Skeletal muscle tissue (tissue), 4 donors: ENCODE data around the gene MED27. TPM values are rescaled to one million over a fixed set of nuclear protein-coding genes. Genes with fewer than 3 reads are reported as not detected.

Experiments
- H3K27ac ChIP-seq: one replicate; pipeline ENCODE4 v1.7.0; 2013; ENCODE audit warnings: mild to moderate bottlenecking, low read depth, low read length, inconsistent platforms
- H3K27me3 ChIP-seq, 3 donors: one replicate each; pipeline ENCODE4 v1.7.0; 2013; ENCODE audit warnings: low read length in 3 of 3; ENCODE audit not compliant: control insufficient read depth in 3 of 3, insufficient read depth in 3 of 3
- H3K36me3 ChIP-seq, 3 donors: one replicate each; pipeline ENCODE4 v1.7.0; 2013; ENCODE audit warnings: low read length in 3 of 3; ENCODE audit not compliant: control insufficient read depth in 3 of 3, insufficient read depth in 3 of 3
- H3K4me1 ChIP-seq, 3 donors: one replicate each; pipeline ENCODE4 v1.7.0; 2013; ENCODE audit warnings: low read length in 3 of 3, mild to moderate bottlenecking in 3 of 3; ENCODE audit not compliant: control insufficient read depth in 3 of 3, insufficient read depth in 3 of 3
- H3K4me3 ChIP-seq, 3 donors: one replicate each; pipeline ENCODE4 v1.7.0; 2013; ENCODE audit warnings: low read length in 3 of 3
- H3K9ac ChIP-seq, 3 donors: one replicate each; pipeline ENCODE4 v1.7.0; 2013; ENCODE audit warnings: low read length in 3 of 3, mild to moderate bottlenecking in 3 of 3, moderate library complexity in 2 of 3, low read depth in 1 of 3
- H3K9me3 ChIP-seq, 3 donors: one replicate each; pipeline ENCODE4 v1.7.0; 2013; ENCODE audit warnings: low read length in 3 of 3; ENCODE audit not compliant: control insufficient read depth in 3 of 3
- total RNA-seq: library from RNA; depleted of rRNA; stranded (reverse); fragments of >200 nt; gene quantifications from one replicate; pipeline ENCODE4 v1.2.3, GENCODE V29; 2014
- donor health status: Osteomylitis.

Gene MED27
- total RNA-seq, 1 donor from 2014 or later, result 6.3 TPM

DNA sequence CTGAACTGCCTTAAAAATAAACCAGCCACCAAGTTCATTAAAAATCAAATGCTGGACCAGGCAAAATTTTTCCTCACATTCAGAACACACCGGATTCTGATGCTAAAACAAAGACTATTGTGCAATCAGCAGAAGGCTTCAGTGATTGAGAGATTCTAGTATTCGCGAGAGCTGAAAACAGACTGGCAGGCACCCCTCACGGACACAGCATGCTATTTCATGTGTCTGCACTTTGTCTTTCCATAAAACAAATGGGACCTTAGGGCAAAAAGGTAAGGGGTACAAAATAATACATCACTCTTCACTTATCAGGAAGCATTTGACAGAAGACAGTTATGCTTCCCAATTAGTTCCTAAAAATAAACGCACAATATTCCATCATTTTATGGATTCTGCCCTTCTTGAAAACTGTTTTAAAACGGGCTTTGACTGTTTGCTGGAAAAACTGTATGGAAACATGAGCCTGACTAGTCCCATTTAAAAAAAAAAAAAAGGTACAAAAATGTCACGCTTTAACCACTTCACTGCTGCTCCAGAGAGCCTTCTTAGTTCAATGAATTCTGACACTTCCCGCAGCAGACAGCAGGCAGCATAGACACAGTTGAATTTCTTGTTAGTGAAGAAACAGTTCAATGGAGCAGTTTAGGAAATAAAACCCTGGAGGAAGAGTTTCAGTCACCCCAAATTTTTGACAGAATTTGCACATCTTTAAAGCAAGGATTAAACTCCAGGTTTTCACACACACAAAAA, 99.2 kb downstream of the MED27 start:
- Histone ChIP-seq H3K27me3 (no peaks in the 10 kb centered on the region), H3K9me3 (no peaks in the 10 kb centered on the region), H3K36me3 (no peaks in the 10 kb centered on the region), H3K4me1 (peaks cover 0 to 32% (median 21%) of the 10 kb centered on the region in 3 donors), H3K4me3 (no peak overlapping the region), H3K9ac (no peak overlapping the region), H3K27ac (no peak overlapping the region)

DNA sequence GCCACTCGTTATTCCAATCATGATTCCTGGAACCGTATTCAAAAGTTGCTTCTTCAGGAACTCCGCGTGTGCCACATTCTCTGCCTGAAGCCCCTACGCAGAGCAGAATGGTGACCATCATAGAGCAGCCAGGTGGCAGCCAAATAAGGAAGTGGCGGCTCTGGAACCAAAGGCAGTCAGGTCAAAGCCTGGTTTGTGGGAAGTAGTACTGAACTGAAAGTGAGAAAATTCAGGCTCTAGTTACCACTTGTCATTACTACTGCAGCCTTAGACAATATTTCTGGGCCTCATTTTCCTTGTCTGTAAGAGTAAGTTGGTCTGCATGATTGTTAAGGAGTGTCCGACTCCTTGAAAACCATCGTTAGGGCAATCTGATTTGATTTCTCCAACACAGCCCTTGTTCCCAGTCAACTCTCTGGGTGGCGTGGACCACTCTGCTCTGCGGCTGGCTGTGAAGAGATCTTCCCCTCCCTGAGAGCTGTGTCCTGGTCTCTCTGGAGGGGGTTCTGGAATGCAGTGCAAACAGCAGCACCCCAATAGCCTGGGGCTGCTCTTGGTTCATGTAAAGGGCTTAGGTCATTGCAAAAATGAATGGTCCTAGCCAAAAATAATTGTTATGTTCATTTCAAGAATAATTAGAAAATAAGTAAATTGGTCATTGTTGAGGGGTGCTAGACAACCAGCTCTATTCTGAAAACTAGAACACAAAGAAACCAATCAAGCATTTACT, 102.4 kb downstream of the MED27 start:
- H3K27me3 ChIP-seq, result no peaks in the 10 kb centered on the region
- H3K9ac ChIP-seq, result no peak overlapping the region
- no peak overlapping the region for H3K27ac ChIP-seq
- peaks cover 0 to 34% (median 21%) of the 10 kb centered on the region in 3 donors for H3K4me1 ChIP-seq
- H3K9me3 ChIP-seq, result no peaks in the 10 kb centered on the region
- H3K4me3 ChIP-seq, result no peak overlapping the region
- H3K36me3 ChIP-seq, result no peaks in the 10 kb centered on the region

DNA sequence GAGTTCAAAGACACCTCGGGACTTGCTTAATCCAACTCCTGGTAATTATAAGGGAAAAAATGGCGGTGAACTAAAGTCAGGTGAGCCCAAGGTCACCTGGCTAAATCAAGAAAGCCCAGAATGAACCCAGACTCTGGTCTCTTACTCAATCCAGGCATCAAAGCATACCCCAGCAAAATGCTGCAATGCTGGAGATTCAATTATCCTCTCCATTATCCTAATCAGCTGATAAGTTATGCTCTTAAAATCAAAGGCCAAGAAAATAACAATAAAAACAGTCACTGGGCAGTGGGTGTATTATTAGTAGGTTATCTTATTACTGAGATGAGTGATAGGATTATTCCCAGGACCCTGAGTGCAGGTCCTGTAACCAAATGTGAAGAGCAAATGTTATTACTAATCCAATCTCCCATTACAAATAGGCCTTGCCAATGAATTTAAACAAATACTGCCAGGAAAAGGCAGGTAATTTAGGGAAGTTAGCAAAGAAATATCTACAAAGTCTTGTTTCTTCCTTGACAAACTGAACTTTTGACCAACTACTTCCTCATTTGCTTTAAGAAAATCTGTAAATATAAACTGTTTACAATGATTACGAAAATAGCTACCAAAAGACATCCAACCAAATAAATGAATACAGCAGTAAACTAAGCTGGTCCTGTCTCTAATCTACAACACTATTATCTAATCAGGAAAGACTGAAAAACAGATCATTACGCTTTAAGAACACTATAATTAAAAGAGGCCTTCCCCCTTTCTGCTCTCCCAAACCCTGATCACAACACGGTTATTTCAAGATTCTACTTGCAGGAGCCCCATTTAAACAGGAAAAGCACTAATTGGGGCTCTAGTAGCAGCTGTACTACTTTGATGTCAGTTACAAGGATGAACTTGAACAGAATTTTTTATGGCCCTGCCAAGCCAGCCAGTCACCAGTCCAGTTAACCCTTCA, 103.2 kb downstream of the MED27 start:
- peaks cover 0 to 28% (median 18%) of the 10 kb centered on the region in 3 donors for H3K4me1 ChIP-seq
- H3K4me3 ChIP-seq, result no peak overlapping the region
- no peaks in the 10 kb centered on the region for H3K9me3 ChIP-seq
- H3K27me3 ChIP-seq, result no peaks in the 10 kb centered on the region
- H3K27ac ChIP-seq, result no peak overlapping the region
- no peak overlapping the region for H3K9ac ChIP-seq
- no peaks in the 10 kb centered on the region for H3K36me3 ChIP-seq

DNA sequence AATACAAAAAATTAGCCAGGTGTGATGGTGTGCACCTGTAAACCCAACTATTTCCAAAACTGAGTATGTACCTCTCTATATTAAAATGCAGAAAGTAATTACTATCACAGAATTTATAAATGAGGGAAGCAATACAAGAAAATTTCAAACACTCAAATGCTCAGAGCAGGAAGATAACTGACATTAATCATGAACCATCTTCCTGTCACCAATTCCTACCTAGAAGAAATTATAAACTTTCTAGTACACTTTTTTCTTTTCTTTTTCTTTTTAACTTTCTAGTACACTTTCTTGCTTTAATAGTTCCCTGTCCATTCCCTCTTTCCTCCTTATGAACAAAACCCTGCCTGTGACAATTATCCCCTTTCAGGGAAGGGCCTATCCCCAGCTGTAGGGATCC, 106.8 kb downstream of the MED27 start:
- Histone ChIP-seq H3K4me3 (no peak overlapping the region), H3K9me3 (no peaks in the 10 kb centered on the region), H3K36me3 (no peaks in the 10 kb centered on the region), H3K9ac (no peak overlapping the region), H3K4me1 (peaks cover 0 to 23% (median 13%) of the 10 kb centered on the region in 3 donors), H3K27me3 (no peaks in the 10 kb centered on the region), H3K27ac (no peak overlapping the region)

DNA sequence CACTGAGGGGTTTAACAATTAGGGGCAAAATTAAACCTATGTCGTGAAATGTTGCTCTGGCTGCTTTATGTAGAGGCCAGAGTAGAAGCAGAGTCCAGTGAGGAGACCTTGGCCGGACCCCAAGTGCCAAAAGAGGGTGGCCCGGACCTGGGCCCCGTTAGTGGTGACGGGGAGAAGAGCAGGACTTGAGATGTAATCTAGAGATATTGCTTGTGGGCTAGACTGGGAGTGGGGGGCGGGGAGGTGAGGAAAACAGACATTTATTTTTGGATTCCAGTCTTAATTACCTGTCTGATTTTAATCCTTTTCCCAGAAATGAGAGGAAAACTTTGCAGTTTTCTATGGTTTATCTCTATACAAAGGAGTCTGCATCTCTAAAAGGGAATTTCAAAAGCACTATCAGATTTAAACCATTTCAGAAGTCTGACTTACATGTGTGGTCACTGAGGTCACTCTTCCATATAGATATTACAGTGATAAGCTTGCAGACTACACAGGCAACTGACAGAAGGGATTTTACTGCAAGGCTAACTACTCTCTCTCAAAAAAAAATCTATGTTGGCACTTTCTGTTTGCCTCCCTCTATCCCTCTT, 108.1 kb downstream of the MED27 start:
- no peaks in the 10 kb centered on the region for H3K36me3 ChIP-seq
- H3K27me3 ChIP-seq, result no peaks in the 10 kb centered on the region
- no peak overlapping the region for H3K9ac ChIP-seq

DNA sequence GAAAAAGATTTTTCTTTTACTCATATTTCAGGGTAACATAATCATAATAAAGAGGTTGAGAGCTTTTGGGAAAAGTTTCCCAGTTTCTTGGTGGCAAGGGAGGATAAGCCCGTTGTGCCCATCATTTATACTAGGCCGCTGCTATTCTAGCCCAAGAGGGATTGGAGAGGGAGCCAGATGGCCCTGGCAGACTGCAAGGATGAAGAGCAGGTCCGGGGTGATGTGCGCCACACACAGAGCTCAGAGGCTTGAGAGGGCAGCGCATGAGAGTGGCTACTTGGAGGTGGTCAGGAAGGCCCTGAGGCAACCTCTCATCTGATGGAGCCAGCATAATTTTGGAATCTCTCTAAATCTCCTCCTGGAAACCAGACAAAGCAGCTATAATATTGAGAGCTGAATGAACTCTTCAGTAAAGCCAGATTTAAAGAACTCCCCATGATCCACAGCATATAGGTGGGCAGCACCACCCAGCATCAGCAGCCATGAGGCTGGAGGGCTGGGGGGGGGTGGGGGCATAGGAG, 110.1 kb downstream of the MED27 start:
- no peak overlapping the region for H3K4me3 ChIP-seq
- no peak overlapping the region for H3K9ac ChIP-seq
- no peaks in the 10 kb centered on the region for H3K36me3 ChIP-seq
- no peak overlapping the region for H3K27ac ChIP-seq
- H3K9me3 ChIP-seq, result no peaks in the 10 kb centered on the region
- H3K4me1 ChIP-seq, result peaks cover 0 to 2% (median 0%) of the 10 kb centered on the region in 3 donors
- H3K27me3 ChIP-seq, result no peaks in the 10 kb centered on the region

More for the DNA sequence above, 108.1 kb downstream of the MED27 start:
- no peak overlapping the region for H3K27ac ChIP-seq
- peaks cover 0 to 13% (median 9%) of the 10 kb centered on the region in 3 donors for H3K4me1 ChIP-seq
- no peak overlapping the region for H3K4me3 ChIP-seq
- no peaks in the 10 kb centered on the region for H3K9me3 ChIP-seq

DNA sequence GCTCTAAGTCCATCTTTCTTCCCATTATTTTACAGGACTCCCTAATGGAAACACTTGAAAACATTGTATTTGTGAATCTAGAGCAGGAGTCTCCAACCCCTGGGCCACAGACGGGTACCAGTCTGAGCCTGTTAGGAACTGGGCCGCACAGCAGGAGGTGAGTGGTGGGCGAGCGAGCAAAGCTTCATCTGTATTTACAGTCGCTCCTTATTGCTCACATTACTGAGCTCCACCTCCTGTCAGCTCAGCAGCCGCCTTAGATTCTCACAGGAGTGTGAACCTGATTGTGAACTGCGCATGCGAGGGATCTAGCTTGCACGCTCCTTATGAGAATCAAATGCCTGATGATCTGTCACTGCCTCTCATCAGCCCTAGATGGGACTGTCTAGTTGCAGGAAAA, 111.0 kb downstream of the MED27 start:
- no peaks in the 10 kb centered on the region for H3K9me3 ChIP-seq
- H3K27ac ChIP-seq, result no peak overlapping the region
- H3K27me3 ChIP-seq, result no peaks in the 10 kb centered on the region
- no peak overlapping the region for H3K4me3 ChIP-seq
- peaks cover 0 to 2% (median 0%) of the 10 kb centered on the region in 3 donors for H3K4me1 ChIP-seq
- H3K36me3 ChIP-seq, result no peaks in the 10 kb centered on the region
- H3K9ac ChIP-seq, result no peak overlapping the region

DNA sequence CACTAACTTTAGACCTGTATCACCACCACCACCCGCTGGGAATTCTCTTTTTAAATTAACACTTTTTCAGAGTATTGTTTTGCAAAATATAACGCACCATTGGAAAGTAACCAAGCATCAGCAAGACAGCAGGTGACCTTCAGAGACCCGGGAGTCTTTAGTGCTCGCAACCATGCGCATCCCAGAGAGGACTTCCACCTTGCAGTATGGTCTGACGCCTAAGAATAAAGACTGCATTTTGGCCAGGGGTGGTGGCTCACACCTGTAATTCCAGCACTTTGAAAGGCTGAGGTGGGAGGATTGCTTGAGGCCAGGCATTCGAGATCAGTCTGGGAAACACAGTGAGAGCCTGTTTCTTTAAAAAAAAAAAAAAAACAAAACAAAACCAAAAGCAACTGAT, 113.8 kb downstream of the MED27 start:
- no peaks in the 10 kb centered on the region for H3K36me3 ChIP-seq
- H3K4me1 ChIP-seq, result peaks cover 0 to 8% (median 7%) of the 10 kb centered on the region in 3 donors
- no peak overlapping the region for H3K4me3 ChIP-seq
- no peaks in the 10 kb centered on the region for H3K9me3 ChIP-seq
- no peak overlapping the region for H3K27ac ChIP-seq
- H3K27me3 ChIP-seq, result no peaks in the 10 kb centered on the region
- no peak overlapping the region for H3K9ac ChIP-seq

DNA sequence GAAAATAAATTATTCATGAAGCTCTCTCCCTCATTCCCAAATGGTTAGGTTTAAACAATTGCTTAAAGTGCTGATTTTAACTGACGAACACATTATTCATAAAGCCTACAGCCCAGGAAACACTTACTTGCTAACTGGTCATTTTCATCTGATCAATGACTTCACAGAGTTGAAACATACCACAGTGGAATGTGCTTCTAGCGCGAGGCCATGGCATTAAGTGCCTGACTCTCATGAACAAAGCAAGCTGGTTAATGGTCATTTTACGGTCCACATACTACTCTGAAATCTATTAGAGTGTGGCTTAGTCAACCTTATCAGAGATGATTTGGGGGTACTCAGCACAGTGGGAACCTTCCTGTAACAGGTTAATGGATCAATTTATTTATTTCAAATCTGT, 114.6 kb downstream of the MED27 start:
- Histone ChIP-seq H3K27me3 (no peaks in the 10 kb centered on the region), H3K4me3 (no peak overlapping the region), H3K27ac (no peak overlapping the region), H3K36me3 (no peaks in the 10 kb centered on the region), H3K9ac (no peak overlapping the region), H3K9me3 (no peaks in the 10 kb centered on the region), H3K4me1 (peaks cover 2 to 15% (median 15%) of the 10 kb centered on the region in 3 donors)
